IMR-90 (cell line): Measurements from ENCODE around the gene METTL18. TPM values are rescaled to one million over a fixed set of nuclear protein-coding genes. Genes with fewer than 3 reads are reported as not detected.

Experiments used
- ATAC-seq: fragments of 200-7000 bp; cut with Tn5 transposase; 2 replicates; pipeline ENCODE4 v1.9.1; 2020; ENCODE audit warnings: low read depth, mild to moderate bottlenecking, moderate library complexity
- BruUV-seq: library from RNA; stranded (reverse); fragments of 400-500 nt; replicated peaks from 2 replicates; lab custom pipeline; 2021; lab: Mats Ljungman, UMichigan
- CTCF ChIA-PET: fragments of 300-600 bp; formaldehyde crosslinking; extraction: SDS; loops from one replicate; lab custom pipeline; 2021; ENCODE audit warnings: antibody characterized with exemption; lab: Yijun Ruan, JAX
- POLR2A ChIA-PET: fragments of 300-600 bp; sonication (Branson Sonifier 250); formaldehyde crosslinking; loops from one replicate; lab custom pipeline; 2022; ENCODE audit warnings: antibody characterized with exemption; ENCODE audit not compliant: unreplicated experiment; lab: Charles Lee
- DNase-seq: peaks from one replicate; pipeline ENCODE4 v3.0.0; 2013
- H2AFZ ChIP-seq: replicated peaks from 2 replicates; pipeline ENCODE3; 2013; ENCODE audit warnings: low read length, mild to moderate bottlenecking; ENCODE audit not compliant: poor library complexity
- H2AK5ac ChIP-seq: 2 replicates; pipeline ENCODE4 v1.6.1; 2013; ENCODE audit warnings: low read depth, low read length, inconsistent platforms
- H2AK9ac ChIP-seq: replicated peaks from 2 replicates; pipeline ENCODE3; 2013; ENCODE audit warnings: mild to moderate bottlenecking, low read depth, low read length, moderate library complexity; ENCODE audit not compliant: poor library complexity
- H2BK120ac ChIP-seq: 2 replicates; pipeline ENCODE4 v1.6.1; 2013; ENCODE audit warnings: low read depth, low read length, inconsistent platforms
- H2BK15ac ChIP-seq: 3 replicates; pipeline ENCODE4 v1.6.1; 2013; ENCODE audit warnings: low read depth, low read length, inconsistent platforms
- H2BK20ac ChIP-seq: 2 replicates; pipeline ENCODE4 v1.6.1; 2013; ENCODE audit warnings: low read depth, mild to moderate bottlenecking, inconsistent platforms, low read length, moderate library complexity
- H2BK5ac ChIP-seq: 2 replicates; pipeline ENCODE4 v1.6.1; 2013; ENCODE audit warnings: mild to moderate bottlenecking, low read depth, low read length, inconsistent platforms; ENCODE audit not compliant: poor library complexity, severe bottlenecking
- H3K14ac ChIP-seq: replicated peaks from 2 replicates; pipeline ENCODE4 v1.6.1; 2013; ENCODE audit warnings: low read depth, low read length, inconsistent platforms
- H3K18ac ChIP-seq: 2 replicates; pipeline ENCODE4 v1.6.1; 2013; ENCODE audit warnings: low read depth, low read length, control low read depth
- H3K23ac ChIP-seq: 2 replicates; pipeline ENCODE4 v1.6.1; 2013; ENCODE audit warnings: low read depth, low read length, inconsistent platforms
- H3K27ac ChIP-seq: 2 replicates; pipeline ENCODE4 v1.5.1; 2013; ENCODE audit warnings: mild to moderate bottlenecking, control low read depth, low read length; ENCODE audit not compliant: insufficient read depth
- H3K27me3 ChIP-seq: 2 replicates; pipeline ENCODE4 v1.6.1; 2013; ENCODE audit warnings: low read length; ENCODE audit not compliant: control insufficient read depth, insufficient read depth
- H3K36me3 ChIP-seq: 2 replicates; pipeline ENCODE4 v1.6.1; 2013; ENCODE audit warnings: low read length, mixed read lengths; ENCODE audit not compliant: control insufficient read depth, insufficient read depth
- H3K4ac ChIP-seq: 2 replicates; pipeline ENCODE4 v1.6.1; 2013; ENCODE audit warnings: low read depth, low read length, inconsistent platforms
- H3K4me1 ChIP-seq: 2 replicates; pipeline ENCODE4 v1.6.1; 2013; ENCODE audit warnings: low read length, mixed read lengths; ENCODE audit not compliant: control insufficient read depth, insufficient read depth
- H3K4me2 ChIP-seq: 2 replicates; pipeline ENCODE4 v1.6.1; 2013; ENCODE audit warnings: low read depth, mild to moderate bottlenecking, control low read depth, low read length, moderate library complexity
- H3K4me3 ChIP-seq: 2 replicates; pipeline ENCODE4 v1.5.1; 2013; ENCODE audit warnings: low read depth, mild to moderate bottlenecking, control low read depth, low read length, moderate library complexity; ENCODE audit not compliant: insufficient read depth
- H3K56ac ChIP-seq: 2 replicates; pipeline ENCODE4 v1.6.1; 2013; ENCODE audit warnings: low read length, inconsistent platforms; ENCODE audit not compliant: insufficient read depth; ENCODE audit errors: extremely low read depth
- H3K79me1 ChIP-seq, 2 experiments: 2 replicates each; pipeline ENCODE4 v1.6.1; 2013; ENCODE audit warnings: low read length in 2 of 2, inconsistent platforms in 1 of 2, low read depth in 1 of 2
- H3K9ac ChIP-seq: 2 replicates; pipeline ENCODE4 v1.6.1; 2013; ENCODE audit warnings: low read depth, low read length, control low read depth
- H3K9me1 ChIP-seq: 2 replicates; pipeline ENCODE4 v1.6.1; 2013; ENCODE audit warnings: low read length, inconsistent platforms; ENCODE audit not compliant: insufficient read depth
- H3K9me3 ChIP-seq: 2 replicates; pipeline ENCODE4 v1.6.1; 2013; ENCODE audit warnings: low read length; ENCODE audit not compliant: control insufficient read depth, insufficient read depth
- H4K20me1 ChIP-seq: 2 replicates; pipeline ENCODE4 v1.6.1; 2013; ENCODE audit warnings: low read length, inconsistent platforms; ENCODE audit not compliant: insufficient read depth
- H4K5ac ChIP-seq: 2 replicates; pipeline ENCODE4 v1.6.1; 2013; ENCODE audit warnings: mild to moderate bottlenecking, low read depth, low read length, control low read depth
- H4K8ac ChIP-seq, 2 experiments: 2 replicates each; pipeline ENCODE4 v1.6.1; 2013; ENCODE audit warnings: low read depth in 2 of 2, low read length in 2 of 2, control low read depth in 1 of 2, inconsistent platforms in 1 of 2
- H4K91ac ChIP-seq: 2 replicates; pipeline ENCODE4 v1.6.1; 2013; ENCODE audit warnings: low read depth, low read length, inconsistent platforms; ENCODE audit not compliant: insufficient read depth
- BHLHE40 ChIP-seq: fragments of 150-350 bp; IDR thresholded peaks from 2 replicates; pipeline ENCODE4 v1.6.1; 2016; ENCODE audit warnings: mild to moderate bottlenecking, low read depth, low read length
- CEBPB ChIP-seq: IDR thresholded peaks from 2 replicates; pipeline ENCODE4 v1.6.1; 2012; ENCODE audit warnings: low read depth, low read length, improper control_type of control experiment
- CTCF ChIP-seq: conservative IDR thresholded peaks from 2 replicates; pipeline ENCODE4 v1.5.1; 2012; ENCODE audit warnings: mild to moderate bottlenecking, low read depth, low read length, improper control_type of control experiment
- FOS ChIP-seq: fragments of 150-350 bp; IDR thresholded peaks from 2 replicates; pipeline ENCODE4 v1.6.1; 2016; ENCODE audit warnings: low read depth, low read length
- MAFK ChIP-seq: IDR thresholded peaks from 2 replicates; pipeline ENCODE4 v1.6.1; 2012; ENCODE audit warnings: low read depth, low read length, improper control_type of control experiment
- MAZ ChIP-seq: IDR thresholded peaks from 2 replicates; pipeline ENCODE4 v1.6.1; 2012; ENCODE audit warnings: low read depth, mild to moderate bottlenecking, low read length, improper control_type of control experiment, moderate library complexity, borderline replicate concordance
- NFE2L2 ChIP-seq: fragments of 150-350 bp; IDR thresholded peaks from 2 replicates; pipeline ENCODE4 v1.6.1; 2016; ENCODE audit warnings: low read depth, mild to moderate bottlenecking, low read length
- POLR2A ChIP-seq: IDR thresholded peaks from 2 replicates; pipeline ENCODE4 v1.6.1; 2012; ENCODE audit warnings: mild to moderate bottlenecking, low read depth, low read length
- RAD21 ChIP-seq: IDR thresholded peaks from 2 replicates; pipeline ENCODE4 v1.6.1; 2012; ENCODE audit warnings: low read length, improper control_type of control experiment
- RFX5 ChIP-seq: IDR thresholded peaks from 2 replicates; pipeline ENCODE4 v1.8.0; 2012; ENCODE audit warnings: low read depth, mild to moderate bottlenecking, low read length, moderate library complexity
- SMC3 ChIP-seq: fragments of 150-350 bp; IDR thresholded peaks from 2 replicates; pipeline ENCODE4 v1.6.1; 2016; ENCODE audit warnings: low read depth, mild to moderate bottlenecking, antibody characterized with exemption, low read length, moderate library complexity
- WGBS, 2 experiments: methylation state at CpG; one replicate each; pipeline versions ENCODE4 v1.1.5 to v1.1.7; 2013; ENCODE audit warnings: missing lambda C conversion rate in 2 of 2; ENCODE audit not compliant: insufficient read length in 1 of 2; ENCODE audit errors: extremely low coverage in 2 of 2; 5-methylcytosine and 5-hydroxymethylcytosine counted together
- dilution Hi-C: fragments of 300-500 bp; cut with HindIII; formaldehyde crosslinking; loops from one replicate; pipeline ENCODE4 v1.14.3; 2018; ENCODE audit warnings: low sequenced_read_pairs; ENCODE audit not compliant: unreplicated experiment
- in situ Hi-C: fragments of 300-500 bp; cut with MboI; formaldehyde crosslinking; loops from 3 replicates; pipeline ENCODE4 v1.14.3; 2019; ENCODE audit warnings: low sequenced_read_pairs, inconsistent platforms, mixed read lengths
- intact Hi-C: fragments of 100-400 bp; cut with micrococcal nuclease; formaldehyde crosslinking; loops from 2 replicates; pipeline ENCODE4 v1.10.0; 2022
- polyA plus RNA-seq, 3 experiments: library from polyadenylated mRNA; depleted of rRNA; stranded (reverse); fragments of >200 nt; gene quantifications; 2 replicates each; pipeline ENCODE4 v1.2.3, GENCODE V29; 2012; ENCODE audit warnings: low replicate concordance in 1 of 3
- total RNA-seq: library from RNA; depleted of rRNA; stranded (reverse); fragments of >200 nt; gene quantifications from 2 replicates; pipeline ENCODE4 v1.2.3, GENCODE V29; 2012
- TF ChIP-seq, protein P1 (sequence below): fragments of 150-350 bp; IDR thresholded peaks from 2 replicates; pipeline ENCODE4 v1.6.1; 2017; ENCODE audit warnings: mild to moderate bottlenecking, antibody characterized with exemption, low read length, low read depth

Gene METTL18
- total and polyA plus RNA-seq, 2 of the 4 experiments (the other 2 are of a cell fraction): 2.9 to 3.4 TPM

GRCh38 chr1:169835647-169836046 is 40.9 kb upstream of the METTL18 start:
- POLR2A ChIA-PET: no interaction called here
- TF ChIP-seq, protein P1, sequence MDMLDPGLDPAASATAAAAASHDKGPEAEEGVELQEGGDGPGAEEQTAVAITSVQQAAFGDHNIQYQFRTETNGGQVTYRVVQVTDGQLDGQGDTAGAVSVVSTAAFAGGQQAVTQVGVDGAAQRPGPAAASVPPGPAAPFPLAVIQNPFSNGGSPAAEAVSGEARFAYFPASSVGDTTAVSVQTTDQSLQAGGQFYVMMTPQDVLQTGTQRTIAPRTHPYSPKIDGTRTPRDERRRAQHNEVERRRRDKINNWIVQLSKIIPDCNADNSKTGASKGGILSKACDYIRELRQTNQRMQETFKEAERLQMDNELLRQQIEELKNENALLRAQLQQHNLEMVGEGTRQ: no peak
- no peak for TF ChIP-seq MAZ
- no peak for TF ChIP-seq CEBPB
- TF ChIP-seq RAD21: no peak
- no peak for TF ChIP-seq FOS
- no peak for TF ChIP-seq CTCF
- TF ChIP-seq SMC3: no peak
- TF ChIP-seq POLR2A: no peak
- no peak for TF ChIP-seq RFX5
- no peak for TF ChIP-seq MAFK
- TF ChIP-seq NFE2L2: no peak
- TF ChIP-seq BHLHE40: no peak
- Histone ChIP-seq H2BK20ac (no peak overlapping the region), H3K14ac (no peak overlapping the region), H3K79me1 (peaks cover 0 to 4% of the 10 kb centered on the region in 2 experiments; a peak in 1 of 4 replicates), H2BK5ac (no peak overlapping the region), H2BK120ac (no peak overlapping the region), H3K27me3 (no peaks in the 10 kb centered on the region), H3K27ac (no peak overlapping the region), H2AFZ (no peak overlapping the region), H3K9me1 (no peaks in the 10 kb centered on the region), H3K4me2 (no peak overlapping the region), H3K9ac (no peak overlapping the region), H3K4me1 (no peaks in the 10 kb centered on the region), H3K23ac (no peak overlapping the region), H4K20me1 (no peaks in the 10 kb centered on the region), H2BK15ac (no peak overlapping the region), H3K9me3 (no peaks in the 10 kb centered on the region), H3K18ac (no peak overlapping the region), H3K56ac (no peak overlapping the region), H3K4me3 (no peak overlapping the region), H2AK9ac (no peak overlapping the region), H4K5ac (no peak overlapping the region), H2AK5ac (no peak overlapping the region), H4K91ac (no peak overlapping the region), H4K8ac (no peak overlapping the region), H3K36me3 (no peaks in the 10 kb centered on the region; the same call in none of the 2 replicates), H3K4ac (no peak overlapping the region)
- BruUV-seq: no TSS peak
- CTCF ChIA-PET: no interaction called here
- in situ Hi-C loops (no loop called here), intact Hi-C loops (no loop called here), dilution Hi-C loops (no loop called here)
- ATAC-seq (no peak), DNase-seq (no peak)
- no CpG with 5 or more reads among the region's 1 CpG for WGBS, 2 experiments
